Measurements from ENCODE around the gene FAM240A.

Gene FAM240A

GRCh38 chr3:46646700-46647099, 34.4 kb downstream of the FAM240A start:
- no peak for TF ChIP-seq CTCF (IDR thresholded peaks at IDR 0.05; ENCODE audit: low read depth, low read length)
- H3K4me3 ChIP-seq (ENCODE audit: low read depth, low read length) = no peak overlapping the region

- no peak for TF ChIP-seq CTCF (IDR thresholded peaks at IDR 0.05; ENCODE audit: low read depth, low read length)
- no peak overlapping the region for H3K4me3 ChIP-seq (ENCODE audit: low read depth, low read length)
Measured at GRCh38 chr3:46648096-46648495, 35.8 kb downstream of the FAM240A start.

GRCh38 chr3:46649436-46649835, 37.1 kb downstream of the FAM240A start:
- no peak for TF ChIP-seq CTCF (IDR thresholded peaks at IDR 0.05; ENCODE audit: low read depth, low read length)
- no peak overlapping the region for H3K4me3 ChIP-seq (ENCODE audit: low read depth, low read length)

- TF ChIP-seq CTCF (IDR thresholded peaks at IDR 0.05; ENCODE audit: low read depth, low read length) = no peak
Measured at GRCh38 chr3:46651084-46651483, 38.8 kb downstream of the FAM240A start.

GRCh38 chr3:46655271-46655670, 42.9 kb downstream of the FAM240A start:
- no peak overlapping the region for H3K4me3 ChIP-seq (ENCODE audit: low read depth, low read length)
- TF ChIP-seq CTCF (IDR thresholded peaks at IDR 0.05; ENCODE audit: low read depth, low read length) = no peak

More at GRCh38 chr3:46651084-46651483, 38.8 kb downstream of the FAM240A start:
- H3K4me3 ChIP-seq (ENCODE audit: low read depth, low read length) = no peak overlapping the region

- H3K4me3 ChIP-seq (ENCODE audit: low read depth, low read length) = no peak overlapping the region
- TF ChIP-seq CTCF (IDR thresholded peaks at IDR 0.05; ENCODE audit: low read depth, low read length) = no peak
Measured at GRCh38 chr3:46656778-46657556, 44.6 kb downstream of the FAM240A start.

GRCh38 chr3:46659285-46659684, 47.0 kb downstream of the FAM240A start:
- H3K4me3 ChIP-seq (ENCODE audit: low read depth, low read length) = no peak overlapping the region
- no peak for TF ChIP-seq CTCF (IDR thresholded peaks at IDR 0.05; ENCODE audit: low read depth, low read length)

Measured in WI38 (cell line).